Measurements from ENCODE around the gene COL25A1.

COL25A1 gene

DNA sequence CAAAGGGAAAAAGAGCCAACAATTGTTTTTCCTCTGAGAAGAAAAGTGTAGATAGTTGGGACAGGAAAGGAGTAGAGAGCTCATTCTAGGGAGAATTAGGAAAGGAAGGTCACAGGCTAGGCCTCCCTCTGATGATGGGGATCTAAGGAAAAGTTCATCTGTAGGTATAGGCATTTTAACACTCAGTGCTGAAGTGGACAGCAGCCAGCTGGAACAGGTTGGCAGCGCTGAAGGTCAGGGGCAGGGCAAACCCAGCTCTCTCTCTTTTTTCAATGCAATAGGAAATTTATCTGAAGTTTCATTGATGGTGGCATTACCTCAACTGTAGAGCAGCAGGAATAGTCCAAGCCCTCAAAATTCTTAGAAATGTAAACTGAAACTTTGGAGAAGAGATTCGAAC is 441.1 kb downstream of the COL25A1 start:
- no peak for DNase-seq (ENCODE audit: low read depth in 2 of 2)

DNA sequence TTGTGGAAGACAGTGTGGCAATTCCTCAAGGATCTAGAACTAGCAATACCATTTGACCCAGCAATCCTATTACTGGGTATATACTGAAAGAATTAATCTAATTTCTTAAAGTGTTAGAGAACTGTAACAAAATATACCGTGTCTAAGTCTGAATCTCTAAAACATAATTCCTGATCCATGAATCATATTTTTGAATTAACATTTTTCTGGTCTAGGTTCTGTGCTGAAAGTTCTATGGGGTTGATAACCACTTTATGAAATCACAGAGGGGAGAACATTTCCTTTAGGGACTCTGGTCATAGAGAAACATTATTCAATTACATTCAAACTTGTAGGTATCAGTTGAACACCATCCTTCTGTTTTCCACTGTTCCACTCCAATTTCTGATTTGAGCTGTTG is 447.7 kb downstream of the COL25A1 start:
- no peak for DNase-seq (ENCODE audit: low read depth in 2 of 2)

DNA sequence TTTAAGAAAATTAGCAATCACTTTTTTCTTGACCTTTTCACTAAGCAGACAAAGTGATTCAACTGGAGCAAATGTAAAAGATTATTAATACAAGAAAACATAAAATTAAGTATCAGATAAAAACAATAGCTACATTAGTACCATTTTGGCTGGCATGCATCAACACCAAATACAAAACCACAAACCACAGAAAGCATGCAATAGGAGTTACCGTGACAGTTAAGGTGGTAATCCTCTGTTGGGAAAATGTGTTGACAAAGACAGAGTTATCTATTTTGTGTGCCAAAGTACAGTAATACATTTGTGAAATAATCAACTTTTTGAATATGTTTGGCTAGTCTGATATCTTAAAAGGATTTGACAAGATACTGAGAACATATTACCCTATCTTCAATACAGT is 449.8 kb downstream of the COL25A1 start:
- no peak for DNase-seq (ENCODE audit: low read depth in 2 of 2)

DNA sequence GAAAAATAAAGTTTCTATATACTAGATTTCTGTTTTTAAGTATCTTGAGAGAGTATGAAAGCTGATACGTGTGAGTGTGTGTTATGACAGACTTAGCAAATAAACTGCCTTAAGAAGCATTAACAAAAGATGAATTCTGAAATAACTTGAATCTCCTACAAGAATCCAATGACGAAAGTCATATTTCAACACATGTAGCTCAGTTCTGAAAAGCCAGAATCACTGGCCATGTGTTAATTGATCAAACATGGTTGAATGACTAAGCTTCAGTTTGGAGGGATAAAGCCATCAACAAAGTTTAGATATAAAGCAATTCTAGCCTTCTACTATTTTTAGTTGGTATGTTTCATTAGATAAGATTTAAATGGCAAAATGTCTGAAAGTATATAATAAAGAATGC is 451.1 kb downstream of the COL25A1 start:
- DNase-seq (ENCODE audit: low read depth in 2 of 2), result no peak

DNA sequence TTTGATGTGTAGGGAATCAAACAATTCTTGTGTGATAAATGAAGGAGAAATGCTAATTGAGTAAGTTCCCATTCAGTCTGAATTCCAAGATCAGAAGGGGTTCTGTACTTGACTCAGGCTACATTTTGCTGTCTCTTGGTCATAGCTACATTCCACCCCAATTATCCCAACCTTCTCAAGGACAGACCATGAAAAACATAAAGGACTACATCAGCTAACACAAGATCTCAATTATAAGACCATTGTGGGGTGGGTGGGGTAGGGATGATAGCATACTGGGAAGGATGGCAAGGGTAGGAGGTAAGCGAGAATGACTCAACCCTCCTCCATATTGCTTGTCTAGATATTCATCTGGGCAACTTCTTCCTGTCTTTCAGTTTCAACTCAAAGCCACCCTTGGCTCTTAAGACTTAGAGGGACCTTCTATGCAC is 452.2 kb downstream of the COL25A1 start:
- no peak for DNase-seq (ENCODE audit: low read depth in 2 of 2)

DNA sequence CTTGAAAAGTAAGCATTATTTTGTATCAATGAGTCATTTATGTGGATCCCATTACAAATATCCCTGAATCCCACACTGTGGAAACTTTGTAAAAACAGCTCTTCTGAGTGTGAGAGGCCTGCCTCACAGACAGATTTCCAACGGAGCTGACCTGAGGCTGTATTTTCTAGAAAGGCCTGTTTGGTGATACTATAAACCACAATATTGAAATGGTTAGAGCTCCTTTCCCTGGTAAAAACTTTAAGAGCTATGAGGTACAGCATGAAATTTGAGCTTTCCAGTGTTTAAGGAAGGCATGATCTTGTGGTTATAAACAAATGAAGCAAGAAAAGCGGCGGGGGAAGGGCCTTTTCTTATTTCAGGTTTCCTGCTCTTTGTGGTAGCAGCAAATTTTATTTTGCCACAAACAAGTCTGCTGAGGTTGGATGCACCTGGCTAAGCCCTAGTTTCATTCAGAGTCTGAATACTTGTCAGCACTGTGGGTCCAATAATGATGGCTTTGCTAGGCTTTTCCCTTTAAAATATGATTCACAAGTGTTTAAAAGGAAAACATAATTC is 452.8 kb downstream of the COL25A1 start:
- no peak for DNase-seq (ENCODE audit: low read depth in 2 of 2)

DNA sequence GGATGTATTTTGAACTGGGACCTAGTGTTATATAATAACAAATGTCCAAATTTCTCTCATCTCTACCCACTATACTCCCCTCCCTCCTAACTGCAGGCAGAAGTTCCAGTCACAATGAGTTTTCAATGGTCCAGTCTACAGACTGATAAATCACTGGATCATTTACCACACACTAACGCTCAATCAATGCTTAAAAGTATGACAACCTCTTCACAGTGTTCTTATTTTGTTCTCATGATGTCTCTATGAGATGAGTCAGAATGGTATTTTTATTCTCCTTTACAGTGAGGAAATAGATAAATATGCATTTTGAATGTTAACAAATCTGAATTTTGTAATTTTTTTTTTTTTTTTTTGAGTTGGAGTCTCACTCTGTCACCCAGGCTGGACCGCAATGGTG is 455.9 kb downstream of the COL25A1 start:
- DNase-seq (ENCODE audit: low read depth in 2 of 2), result no peak

DNA sequence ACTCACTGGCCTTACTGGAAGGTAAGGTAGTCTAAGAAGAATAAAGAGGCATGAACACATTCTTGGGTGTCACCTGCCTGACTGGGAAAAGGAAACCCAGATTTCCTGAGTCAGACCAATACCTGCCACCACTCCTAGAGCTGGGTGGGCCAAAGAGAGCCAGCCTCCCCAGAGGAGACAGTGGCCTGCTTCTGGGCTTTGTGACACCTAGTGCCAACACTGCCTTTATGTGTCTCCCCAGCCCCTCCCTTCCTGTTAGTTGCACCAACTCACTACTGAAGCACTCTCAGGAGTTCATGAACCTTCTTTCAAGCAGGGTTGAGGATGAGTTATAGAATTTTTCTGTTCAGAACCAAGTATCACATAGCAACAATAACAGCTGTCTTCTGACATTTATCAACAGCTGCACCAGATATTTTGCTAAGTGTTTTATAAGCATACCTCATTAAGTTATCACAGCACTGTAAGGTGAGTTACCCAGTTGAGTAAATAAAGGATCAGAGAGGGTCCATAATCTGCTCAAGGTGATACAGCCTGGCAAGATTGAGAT is 462.0 kb downstream of the COL25A1 start:
- no peak for DNase-seq (ENCODE audit: low read depth in 2 of 2)

DNA sequence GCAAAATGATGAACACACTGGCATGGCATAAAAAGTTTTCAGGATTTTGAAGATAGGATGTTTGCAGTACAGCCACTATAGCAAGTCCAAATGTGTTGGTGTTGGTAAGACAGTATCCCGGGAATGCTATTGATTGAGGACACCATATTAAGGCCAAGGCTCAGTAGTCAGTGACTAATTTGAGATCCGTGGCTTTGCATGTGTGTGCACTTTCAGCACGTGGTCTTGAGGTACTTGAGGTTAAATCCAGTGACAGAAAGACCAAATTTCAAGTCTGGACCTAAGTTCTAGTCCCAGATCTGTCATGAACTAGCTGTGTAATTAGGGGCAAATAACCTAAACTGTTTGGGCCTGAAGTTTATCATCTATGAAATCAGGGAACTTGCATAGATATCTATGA is 463.1 kb downstream of the COL25A1 start:
- no peak for DNase-seq (ENCODE audit: low read depth in 2 of 2)

DNA sequence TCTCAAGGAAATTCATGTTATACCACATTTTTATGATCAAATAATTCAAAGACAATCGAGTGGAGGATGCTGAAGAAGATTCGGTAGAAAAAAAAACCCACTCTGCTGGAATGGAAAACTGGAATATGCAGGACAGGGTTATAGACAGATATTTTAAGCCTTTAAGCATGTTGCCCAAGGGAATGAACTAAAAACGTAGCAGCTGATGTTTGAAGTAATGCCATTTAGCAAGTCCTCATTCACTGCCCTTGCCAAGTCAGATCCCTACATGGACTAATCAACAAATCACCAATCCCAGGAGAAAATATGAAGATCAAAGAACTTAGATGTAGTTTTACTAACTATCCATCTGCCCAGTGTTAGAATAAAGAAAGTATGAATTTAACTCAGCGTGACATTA is 464.0 kb downstream of the COL25A1 start:
- DNase-seq (ENCODE audit: low read depth in 2 of 2), result no peak

DNA sequence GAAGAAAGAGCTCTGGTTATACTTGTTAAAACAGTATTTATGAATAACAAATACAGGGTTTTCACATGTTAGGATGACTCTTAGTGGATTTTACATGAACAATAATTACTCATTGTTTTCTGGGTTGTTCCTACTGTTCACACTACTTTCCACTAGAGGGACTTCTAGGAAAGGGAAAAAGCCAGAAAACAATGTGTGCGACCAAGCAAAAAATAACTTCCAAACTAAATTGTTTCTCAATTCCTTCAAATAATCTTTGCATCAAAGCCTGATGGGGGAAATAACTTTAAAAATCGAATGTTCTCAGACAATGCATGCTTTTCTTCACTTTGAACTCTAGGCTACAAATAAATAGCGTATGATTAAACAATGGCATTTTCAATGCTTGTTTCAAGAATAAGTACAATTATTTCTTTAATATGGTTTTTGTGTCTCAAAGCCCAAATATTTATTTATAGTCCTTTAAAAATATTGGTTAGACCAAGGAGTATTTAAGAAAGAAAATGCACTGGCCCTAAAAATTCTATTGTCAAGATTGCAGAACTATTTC is 467.5 kb downstream of the COL25A1 start:
- no peak for DNase-seq (ENCODE audit: low read depth in 2 of 2)

DNA sequence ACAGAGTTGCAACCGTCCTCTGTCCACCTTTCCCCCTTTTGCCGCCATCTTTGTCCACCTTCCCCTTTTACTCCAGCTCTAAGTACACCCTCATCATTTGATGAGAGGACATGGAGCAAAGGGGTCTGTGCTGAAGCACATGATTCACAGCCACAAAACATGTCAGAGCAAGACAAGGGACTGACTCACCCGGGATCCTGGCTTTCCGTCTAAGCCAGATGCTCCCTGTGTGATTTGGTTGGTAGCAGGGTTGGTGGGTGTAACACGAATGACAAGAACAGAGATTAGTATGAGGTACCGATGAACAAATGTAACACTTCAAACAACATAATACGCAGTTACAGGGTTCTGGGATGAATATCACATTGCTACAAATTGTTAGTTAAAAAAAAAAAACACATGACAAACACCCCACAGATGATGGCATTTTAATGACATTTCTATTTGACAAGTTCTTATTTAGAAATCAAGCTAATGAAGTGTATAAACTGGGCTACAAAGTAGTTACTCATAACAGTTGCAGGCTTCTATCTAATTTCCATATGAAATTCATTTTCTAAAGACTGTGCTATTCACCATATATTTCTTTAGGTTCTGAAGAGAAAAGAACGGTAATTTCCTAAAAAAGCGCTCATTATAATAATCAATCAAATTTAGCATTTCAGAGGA is 468.2 kb downstream of the COL25A1 start:
- no peak for DNase-seq (ENCODE audit: low read depth in 2 of 2)

DNA sequence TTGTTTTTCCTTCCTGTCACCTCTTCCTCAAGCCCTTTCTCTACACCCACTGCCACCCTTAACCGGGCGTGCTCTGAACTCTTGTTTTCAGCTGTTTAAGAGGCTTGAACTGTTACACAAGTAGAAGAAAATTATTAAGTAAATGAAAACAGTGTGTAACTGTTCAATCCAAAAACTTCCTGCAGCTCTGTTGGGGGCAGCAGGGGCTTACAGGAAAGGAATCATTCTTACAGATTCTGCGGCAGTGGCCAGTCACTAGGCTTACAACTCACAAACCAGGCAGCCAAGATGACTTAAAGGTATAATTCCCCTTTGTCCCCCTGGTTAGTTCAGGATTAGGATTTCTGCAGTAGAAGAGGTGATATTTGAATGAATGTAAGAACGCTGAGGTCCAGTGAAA is 469.4 kb downstream of the COL25A1 start:
- DNase-seq (ENCODE audit: low read depth in 2 of 2), result no peak

DNA sequence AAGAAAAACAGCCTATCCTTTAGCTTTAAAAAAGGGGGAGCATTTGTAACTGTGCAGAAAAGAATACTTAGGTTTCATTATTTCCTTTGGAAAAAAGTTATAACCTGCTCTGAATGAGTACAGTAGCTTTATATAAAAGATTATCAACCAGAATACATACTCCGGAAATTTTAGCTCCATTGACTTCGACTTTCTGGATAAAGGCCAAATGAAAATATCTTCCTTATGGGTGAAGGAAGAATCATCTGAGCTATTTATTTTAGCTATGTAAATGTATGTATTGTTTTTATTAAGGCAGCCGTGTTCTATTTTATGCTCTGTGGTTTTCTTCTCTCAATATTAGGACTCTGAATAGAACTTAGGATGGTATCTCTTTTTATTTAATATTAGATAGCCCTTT is 470.6 kb downstream of the COL25A1 start:
- DNase-seq (ENCODE audit: low read depth in 2 of 2), result no peak

DNA sequence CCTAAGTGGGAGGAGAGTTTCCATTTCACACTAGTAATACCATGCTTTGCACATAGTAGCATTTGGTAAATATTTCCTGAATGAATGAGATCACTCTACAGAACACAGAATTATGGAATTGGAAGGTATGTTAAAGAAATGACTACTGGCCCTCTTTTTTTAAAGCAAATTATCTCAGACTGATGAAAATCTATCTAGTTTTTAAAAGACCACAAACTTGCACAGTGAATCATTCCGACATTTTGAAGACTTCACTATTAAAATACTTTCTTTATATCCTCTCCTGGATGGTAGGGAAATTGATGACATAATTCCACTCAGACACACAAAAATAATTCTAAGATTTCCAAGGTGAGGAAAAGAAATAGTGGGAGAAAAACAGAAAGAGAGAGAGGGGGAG is 471.2 kb downstream of the COL25A1 start:
- DNase-seq (ENCODE audit: low read depth in 2 of 2), result no peak

DNA sequence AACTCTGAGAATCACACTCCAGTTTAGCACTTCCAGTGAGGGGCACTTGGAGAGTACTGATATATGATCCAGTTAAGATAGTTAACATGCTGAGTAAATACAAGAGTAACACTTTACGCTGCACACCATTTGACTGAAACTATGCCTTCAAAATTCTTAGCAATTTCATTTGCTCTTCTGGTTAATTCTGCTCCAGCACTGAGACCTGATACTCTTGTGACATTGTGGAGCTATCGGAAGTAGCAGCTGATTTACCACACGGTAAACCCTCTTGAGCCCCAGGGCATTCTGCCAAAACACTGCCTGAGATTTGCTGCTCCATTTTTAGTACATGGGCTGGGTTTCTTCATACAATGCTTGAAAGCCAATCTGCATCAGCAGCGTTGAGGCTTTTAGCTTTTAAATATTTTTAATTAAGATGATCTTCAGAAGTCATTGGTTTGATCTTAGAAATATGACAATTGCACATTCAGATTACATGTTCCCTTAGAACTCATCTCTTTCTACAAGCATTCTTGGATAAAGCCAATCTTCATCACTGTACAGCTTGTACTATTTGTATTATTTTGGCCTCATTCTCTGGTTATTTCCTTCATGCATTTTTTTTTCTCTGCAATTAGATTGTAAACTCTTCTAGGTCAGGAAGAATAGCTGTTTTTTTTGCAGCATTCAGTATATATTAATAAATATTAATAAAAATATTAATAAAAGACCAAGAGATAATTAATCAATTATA is 471.8 kb downstream of the COL25A1 start:
- no peak for DNase-seq (ENCODE audit: low read depth in 2 of 2)

DNA sequence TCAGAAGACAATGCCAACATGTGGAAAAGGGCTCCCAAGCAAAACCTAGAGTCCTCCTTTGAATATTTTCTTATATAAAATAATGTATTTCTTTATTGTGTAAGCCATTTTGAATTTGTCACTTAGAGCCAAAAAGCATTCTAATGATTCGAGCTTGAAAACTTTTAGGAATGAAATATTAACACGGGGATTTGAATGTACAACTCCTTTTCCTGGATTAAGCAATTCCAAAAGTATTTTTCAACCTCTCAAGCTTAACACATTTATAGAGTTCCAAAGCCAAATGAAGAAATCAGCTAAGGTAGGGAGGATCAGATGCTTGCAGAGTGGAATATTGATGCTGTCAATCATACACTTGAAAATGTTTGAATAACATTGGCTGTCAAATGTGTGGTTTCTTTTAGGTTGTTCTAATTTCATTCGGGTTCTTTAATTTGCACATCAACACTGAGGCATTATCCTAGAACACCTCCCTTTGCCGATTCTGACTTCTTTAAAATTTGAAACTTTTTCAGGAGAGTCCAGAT is 472.4 kb downstream of the COL25A1 start:
- DNase-seq (ENCODE audit: low read depth in 2 of 2), result no peak

DNA sequence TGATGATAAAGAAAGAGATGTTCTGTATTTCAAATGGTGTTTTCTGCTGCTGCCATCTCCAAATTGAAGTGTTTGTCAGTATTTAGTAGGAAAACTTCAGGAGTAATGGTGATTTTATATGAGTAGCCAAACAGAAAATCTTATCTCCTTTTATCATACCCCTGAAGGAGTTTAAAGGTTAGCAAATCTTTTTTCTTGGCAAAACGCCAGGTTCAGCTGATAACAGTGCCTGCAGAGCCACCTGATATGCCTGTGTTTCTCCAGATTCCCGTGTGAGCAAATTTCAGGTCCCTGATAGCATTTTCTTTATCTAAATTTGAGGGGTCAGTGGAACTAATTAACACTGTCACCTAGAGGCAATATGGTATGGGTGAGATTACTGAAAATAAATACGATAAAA is 473.8 kb downstream of the COL25A1 start:
- DNase-seq (ENCODE audit: low read depth in 2 of 2), result no peak

DNA sequence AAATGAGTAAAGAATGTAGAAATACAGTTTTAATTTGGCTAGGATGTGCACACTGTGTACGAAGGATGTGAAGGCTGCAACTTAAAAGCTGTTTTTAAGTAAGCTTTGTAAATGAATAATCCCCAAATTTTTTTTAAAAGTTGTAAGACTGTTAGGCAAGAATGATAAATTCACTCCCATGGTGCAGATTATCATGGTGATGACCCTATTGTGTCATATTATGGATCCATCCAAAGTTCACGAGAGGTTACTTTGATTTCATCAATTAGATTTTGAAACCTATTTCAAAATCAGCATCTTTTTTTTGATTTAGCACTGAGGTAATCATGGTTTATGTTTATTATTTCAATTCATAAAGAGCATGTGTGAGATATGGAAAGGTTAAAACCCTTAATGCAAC is 476.7 kb downstream of the COL25A1 start:
- DNase-seq (ENCODE audit: low read depth in 2 of 2), result no peak

DNA sequence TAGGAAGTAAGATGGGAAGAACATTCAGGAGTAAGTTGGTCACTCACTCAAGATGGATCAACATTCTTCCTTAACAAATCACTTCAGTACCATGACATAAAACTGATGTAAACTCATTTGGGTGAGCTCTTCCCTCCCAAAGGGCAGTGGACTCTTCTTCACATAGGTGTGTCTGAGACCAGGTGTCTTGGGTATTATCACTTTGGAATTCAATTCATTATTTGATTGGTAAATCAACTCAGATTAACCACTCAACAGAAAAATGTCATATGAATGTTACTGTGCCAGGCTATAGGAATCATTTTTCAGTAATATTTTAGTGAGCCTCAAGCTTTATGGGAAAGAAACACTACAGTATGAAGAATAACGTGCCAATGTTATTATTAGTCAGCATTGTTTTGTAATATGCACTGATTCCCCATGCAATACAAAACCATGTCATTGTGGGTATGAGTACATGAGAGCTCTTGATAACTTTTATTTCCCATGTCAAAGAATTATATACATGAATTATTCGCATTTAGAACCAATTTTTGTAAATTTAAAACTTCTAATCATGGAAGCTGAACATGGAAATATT is 481.0 kb downstream of the COL25A1 start:
- DNase-seq (ENCODE audit: low read depth in 2 of 2), result no peak

DNA sequence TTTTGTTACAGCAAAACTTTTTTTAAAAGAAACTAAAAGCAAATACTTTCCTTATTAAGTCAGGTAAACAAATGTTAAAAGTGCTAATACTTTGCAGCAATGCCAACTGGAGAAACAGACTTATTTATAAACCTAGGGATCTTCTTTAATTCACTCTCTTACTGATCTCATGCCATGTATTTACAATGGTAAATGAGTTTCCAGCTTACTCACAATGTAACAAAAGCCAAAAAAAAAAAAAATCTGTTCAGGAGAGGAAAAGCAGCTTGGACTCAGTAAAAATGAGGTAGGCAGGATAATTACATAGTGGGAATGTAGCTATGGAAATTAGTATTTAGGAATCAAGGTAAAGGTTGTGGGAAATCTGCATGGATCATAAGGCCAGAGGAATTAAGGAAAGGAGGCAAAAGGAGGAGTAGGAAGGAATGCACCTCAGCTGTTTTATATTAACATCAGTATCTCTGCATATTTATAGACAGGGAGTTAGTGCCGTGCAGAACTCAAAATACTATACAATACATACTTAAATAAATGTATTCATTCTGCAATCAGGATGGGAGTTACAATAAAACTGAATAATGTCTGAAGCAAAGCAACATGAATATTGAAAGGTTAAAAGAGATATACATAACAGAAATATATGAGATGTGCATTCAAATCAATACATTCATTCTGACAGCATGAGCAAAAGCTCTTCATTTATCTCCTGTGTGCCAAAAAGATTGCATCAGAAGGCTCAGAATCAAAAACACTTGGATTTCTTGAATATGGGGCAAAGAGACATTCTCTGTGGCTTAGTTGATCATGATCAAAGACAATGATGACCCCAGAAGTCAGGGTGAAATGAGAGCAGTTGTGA is 481.7 kb downstream of the COL25A1 start:
- no peak for DNase-seq (ENCODE audit: low read depth in 2 of 2)
